Suprapubic skin (tissue), 3 donors: ENCODE measurements around the gene DBP.

Source experiments
- CTCF ChIP-seq, 2 donors: fragments of 200-600 bp in 1 of 2; fragments of 450-650 bp in 1 of 2; sonication (generic) in 1 of 2; IDR thresholded peaks; one replicate each; pipeline ENCODE4 v1.5.1; 2016 to 2019; ENCODE audit warnings: antibody characterized with exemption in 2 of 2, mild to moderate bottlenecking in 1 of 2, moderate library complexity in 1 of 2
- POLR2A ChIP-seq, 2 donors: fragments of 450-650 bp; IDR thresholded peaks; one replicate each; pipeline ENCODE4 v1.6.1; 2017; ENCODE audit warnings: antibody characterized with exemption in 2 of 2, mild to moderate bottlenecking in 2 of 2, moderate library complexity in 2 of 2

GRCh38 chr19:48616491-48617056 lies 20.6 kb downstream of the DBP start:
- no peak for TF ChIP-seq POLR2A (IDR thresholded peaks at IDR 0.05)
- TF ChIP-seq CTCF (IDR thresholded peaks at IDR 0.05), result no peak
